Parathyroid adenoma (tissue), 2 donors: Measurements from ENCODE around the gene NLGN1.

Experiments used
- H2AFZ ChIP-seq: fragments of 300-600 bp; sonication (generic); one replicate; pipeline ENCODE4 v1.7.0; 2017; ENCODE audit warnings: antibody characterized with exemption, mild to moderate bottlenecking
- H3K27ac ChIP-seq: fragments of 300-600 bp; sonication (generic); one replicate; pipeline ENCODE4 v1.7.0; 2017
- H3K27me3 ChIP-seq: fragments of 300-600 bp; sonication (generic); one replicate; pipeline ENCODE4 v1.7.0; 2017; ENCODE audit warnings: low read length; ENCODE audit not compliant: control insufficient read depth, insufficient read depth
- H3K36me3 ChIP-seq: fragments of 300-600 bp; sonication (generic); one replicate; pipeline ENCODE4 v1.7.0; 2017; ENCODE audit warnings: low read length; ENCODE audit not compliant: control insufficient read depth, insufficient read depth
- H3K4me1 ChIP-seq: fragments of 300-600 bp; sonication (generic); one replicate; pipeline ENCODE4 v1.7.0; 2017; ENCODE audit warnings: control low read depth
- H3K4me2 ChIP-seq: fragments of 300-600 bp; sonication (generic); one replicate; pipeline ENCODE4 v1.7.0; 2017; ENCODE audit warnings: low read length
- H3K4me3 ChIP-seq: fragments of 300-600 bp; sonication (generic); one replicate; pipeline ENCODE4 v1.7.0; 2017; ENCODE audit warnings: low read depth, low read length
- H3K79me2 ChIP-seq: fragments of 300-600 bp; sonication (generic); one replicate; pipeline ENCODE4 v1.7.0; 2017; ENCODE audit warnings: control low read depth
- H3K9ac ChIP-seq: fragments of 300-600 bp; sonication (generic); one replicate; pipeline ENCODE4 v1.7.0; 2017; ENCODE audit warnings: mild to moderate bottlenecking
- H3K9me3 ChIP-seq: fragments of 300-600 bp; sonication (generic); one replicate; pipeline ENCODE4 v1.7.0; 2017; ENCODE audit warnings: low read length; ENCODE audit not compliant: control insufficient read depth
- CTCF ChIP-seq: fragments of 300-600 bp; sonication (generic); IDR thresholded peaks from one replicate; pipeline ENCODE4 v1.7.0; 2017; ENCODE audit warnings: antibody characterized with exemption, mild to moderate bottlenecking
- donor health status: primary hyperparathyroidism.

The NLGN1 gene

GRCh38 chr3:174215456-174215855, 817.9 kb downstream of the NLGN1 start:
- H3K27ac ChIP-seq: no peak overlapping the region
- no peak for TF ChIP-seq CTCF
- H3K36me3 ChIP-seq: no peaks in the 10 kb centered on the region
- H3K9ac ChIP-seq: no peak overlapping the region
- no peaks in the 10 kb centered on the region for H3K27me3 ChIP-seq
- no peak overlapping the region for H3K4me3 ChIP-seq
- H3K79me2 ChIP-seq: no peaks in the 10 kb centered on the region
- no peak overlapping the region for H2AFZ ChIP-seq
- H3K4me2 ChIP-seq: no peak overlapping the region
- H3K4me1 ChIP-seq: no peaks in the 10 kb centered on the region
- H3K9me3 ChIP-seq: no peaks in the 10 kb centered on the region

- Histone ChIP-seq H3K27me3 (no peaks in the 10 kb centered on the region), H3K9ac (no peak overlapping the region), H3K4me3 (no peak overlapping the region), H3K4me1 (no peaks in the 10 kb centered on the region), H3K36me3 (no peaks in the 10 kb centered on the region), H3K9me3 (no peaks in the 10 kb centered on the region), H3K4me2 (no peak overlapping the region), H3K27ac (no peak overlapping the region), H3K79me2 (no peaks in the 10 kb centered on the region), H2AFZ (no peak overlapping the region)
- no peak for TF ChIP-seq CTCF
Measured at GRCh38 chr3:174216019-174216418, 818.5 kb downstream of the NLGN1 start.

- no peaks in the 10 kb centered on the region for H3K36me3 ChIP-seq
- no peaks in the 10 kb centered on the region for H3K27me3 ChIP-seq
- no peak overlapping the region for H3K27ac ChIP-seq
- H3K4me2 ChIP-seq: no peak overlapping the region
- no peak overlapping the region for H2AFZ ChIP-seq
- H3K79me2 ChIP-seq: no peaks in the 10 kb centered on the region
- no peak for TF ChIP-seq CTCF
- H3K4me1 ChIP-seq: no peaks in the 10 kb centered on the region
- H3K9me3 ChIP-seq: no peaks in the 10 kb centered on the region
- no peak overlapping the region for H3K9ac ChIP-seq
- H3K4me3 ChIP-seq: no peak overlapping the region
Measured at GRCh38 chr3:174216946-174217718, 819.6 kb downstream of the NLGN1 start.

GRCh38 chr3:174218016-174218415, 820.5 kb downstream of the NLGN1 start:
- H2AFZ ChIP-seq: no peak overlapping the region
- H3K4me1 ChIP-seq: no peaks in the 10 kb centered on the region
- no peak overlapping the region for H3K4me3 ChIP-seq
- TF ChIP-seq CTCF: no peak
- no peaks in the 10 kb centered on the region for H3K9me3 ChIP-seq
- H3K4me2 ChIP-seq: no peak overlapping the region
- H3K27ac ChIP-seq: no peak overlapping the region
- no peak overlapping the region for H3K9ac ChIP-seq
- H3K79me2 ChIP-seq: no peaks in the 10 kb centered on the region
- no peaks in the 10 kb centered on the region for H3K27me3 ChIP-seq
- H3K36me3 ChIP-seq: no peaks in the 10 kb centered on the region

- no peak overlapping the region for H2AFZ ChIP-seq
- no peak overlapping the region for H3K4me3 ChIP-seq
- no peaks in the 10 kb centered on the region for H3K79me2 ChIP-seq
- H3K4me2 ChIP-seq: no peak overlapping the region
- H3K9me3 ChIP-seq: no peaks in the 10 kb centered on the region
- H3K9ac ChIP-seq: no peak overlapping the region
- no peak overlapping the region for H3K27ac ChIP-seq
- no peaks in the 10 kb centered on the region for H3K27me3 ChIP-seq
- TF ChIP-seq CTCF: no peak
- H3K36me3 ChIP-seq: no peaks in the 10 kb centered on the region
- H3K4me1 ChIP-seq: no peaks in the 10 kb centered on the region
Measured at GRCh38 chr3:174219738-174220137, 822.2 kb downstream of the NLGN1 start.
